Loucy (cell line): ENCODE results near the gene AHRR.

Source experiments
- H2AFZ ChIP-seq: fragments of 200-600 bp; sonication (generic); 2 replicates; pipeline ENCODE4 v1.6.0; 2016; ENCODE audit warnings: antibody characterized with exemption, mild to moderate bottlenecking, low read length, moderate library complexity
- H3F3A ChIP-seq: fragments of 200-600 bp; 2 replicates; pipeline ENCODE4 v1.6.0; 2016; ENCODE audit warnings: antibody characterized with exemption, low read depth, mild to moderate bottlenecking
- H3K27me3 ChIP-seq: fragments of 200-600 bp; sonication (generic); 2 replicates; pipeline ENCODE4 v1.6.1; 2014; ENCODE audit warnings: low read length, mild to moderate bottlenecking; ENCODE audit not compliant: insufficient read depth, poor library complexity, severe bottlenecking
- H3K36me3 ChIP-seq: fragments of 200-600 bp; sonication (generic); 2 replicates; pipeline ENCODE4 v1.6.1; 2016; ENCODE audit warnings: low read length; ENCODE audit not compliant: insufficient read depth
- H3K4me1 ChIP-seq: fragments of 200-600 bp; sonication (generic); 2 replicates; pipeline ENCODE4 v1.5.1; 2014; ENCODE audit warnings: low read length, mild to moderate bottlenecking; ENCODE audit not compliant: insufficient read depth, poor library complexity, severe bottlenecking
- H3K4me2 ChIP-seq: fragments of 200-600 bp; sonication (generic); 2 replicates; pipeline ENCODE4 v1.6.0; 2014; ENCODE audit warnings: antibody characterized with exemption, low read length, low read depth, mild to moderate bottlenecking; ENCODE audit not compliant: poor library complexity, severe bottlenecking
- H3K4me3 ChIP-seq: fragments of 200-600 bp; sonication (generic); 2 replicates; pipeline ENCODE4 v1.5.1; 2014; ENCODE audit warnings: low read length, mild to moderate bottlenecking, mixed read lengths; ENCODE audit not compliant: poor library complexity, severe bottlenecking
- H3K79me2 ChIP-seq: fragments of 200-600 bp; sonication (generic); 2 replicates; pipeline ENCODE4 v1.6.1; 2014; ENCODE audit warnings: low read length; ENCODE audit not compliant: insufficient read depth
- H3K9ac ChIP-seq: fragments of 200-600 bp; sonication (generic); 2 replicates; pipeline ENCODE4 v1.6.0; 2014; ENCODE audit warnings: mild to moderate bottlenecking, low read depth, low read length, moderate library complexity; ENCODE audit not compliant: poor library complexity, severe bottlenecking
- H3K9me2 ChIP-seq: fragments of 200-600 bp; sonication (generic); replicated peaks from 2 replicates; pipeline ENCODE4 v1.6.1; 2016; ENCODE audit warnings: low read depth, low read length, mixed read lengths
- H3K9me3 ChIP-seq: fragments of 200-600 bp; sonication (generic); 2 replicates; pipeline ENCODE4 v1.6.1; 2014; ENCODE audit warnings: mild to moderate bottlenecking, antibody characterized with exemption, low read length, low read depth; ENCODE audit not compliant: insufficient read depth
- H4K20me1 ChIP-seq: fragments of 200-600 bp; sonication (generic); 2 replicates; pipeline ENCODE4 v1.6.0; 2014; ENCODE audit warnings: antibody characterized with exemption, low read length, mild to moderate bottlenecking; ENCODE audit not compliant: insufficient read depth, poor library complexity, severe bottlenecking
- EZH2phosphoT487 ChIP-seq: fragments of 200-600 bp; IDR thresholded peaks from 2 replicates; pipeline ENCODE4 v1.6.1; 2018; ENCODE audit warnings: antibody characterized with exemption, mild to moderate bottlenecking, moderate library complexity, borderline replicate concordance
- TF ChIP-seq, protein P1 (sequence below): fragments of 200-600 bp; sonication (generic); conservative IDR thresholded peaks from 2 replicates; pipeline ENCODE4 v1.5.1; 2014; ENCODE audit warnings: mild to moderate bottlenecking, antibody characterized with exemption, low read length

AHRR gene

DNA sequence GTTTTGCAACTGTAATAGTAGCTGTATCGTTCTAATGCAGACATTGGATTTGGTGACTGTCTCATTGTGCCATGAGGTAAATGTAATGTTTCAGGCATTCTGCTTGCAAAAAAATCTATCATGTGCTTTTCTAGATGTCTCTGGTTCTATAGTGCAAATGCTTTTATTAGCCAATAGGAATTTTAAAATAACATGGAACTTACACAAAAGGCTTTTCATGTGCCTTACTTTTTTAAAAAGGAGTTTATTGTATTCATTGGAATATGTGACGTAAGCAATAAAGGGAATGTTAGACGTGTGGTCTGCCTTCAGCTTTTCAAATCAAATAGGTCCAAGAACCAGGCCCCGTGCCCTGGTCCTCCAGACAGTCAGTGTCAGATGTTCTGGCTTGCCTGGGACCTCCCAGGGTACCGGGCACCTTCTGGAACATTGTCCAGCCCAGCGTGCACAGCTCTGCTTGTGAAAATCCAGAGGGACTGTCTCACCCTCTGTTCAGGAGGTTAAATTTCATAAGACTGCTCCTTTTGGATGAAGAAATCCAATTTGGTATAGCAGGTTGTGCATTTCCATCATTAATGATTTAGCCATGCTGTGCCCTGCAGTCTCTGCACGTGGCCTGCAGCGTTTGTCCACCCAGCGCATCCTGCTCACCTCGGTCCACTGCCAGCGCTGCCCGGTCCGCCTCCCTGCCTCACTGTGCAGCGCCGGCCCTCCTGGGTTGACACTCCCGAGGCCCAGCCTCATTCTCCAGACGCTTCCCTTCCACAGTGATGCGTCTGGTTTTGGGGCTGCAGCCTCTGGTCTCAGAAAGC, 6.6 kb upstream of the AHRR start:
- H3K4me3 ChIP-seq, result no peak overlapping the region

DNA sequence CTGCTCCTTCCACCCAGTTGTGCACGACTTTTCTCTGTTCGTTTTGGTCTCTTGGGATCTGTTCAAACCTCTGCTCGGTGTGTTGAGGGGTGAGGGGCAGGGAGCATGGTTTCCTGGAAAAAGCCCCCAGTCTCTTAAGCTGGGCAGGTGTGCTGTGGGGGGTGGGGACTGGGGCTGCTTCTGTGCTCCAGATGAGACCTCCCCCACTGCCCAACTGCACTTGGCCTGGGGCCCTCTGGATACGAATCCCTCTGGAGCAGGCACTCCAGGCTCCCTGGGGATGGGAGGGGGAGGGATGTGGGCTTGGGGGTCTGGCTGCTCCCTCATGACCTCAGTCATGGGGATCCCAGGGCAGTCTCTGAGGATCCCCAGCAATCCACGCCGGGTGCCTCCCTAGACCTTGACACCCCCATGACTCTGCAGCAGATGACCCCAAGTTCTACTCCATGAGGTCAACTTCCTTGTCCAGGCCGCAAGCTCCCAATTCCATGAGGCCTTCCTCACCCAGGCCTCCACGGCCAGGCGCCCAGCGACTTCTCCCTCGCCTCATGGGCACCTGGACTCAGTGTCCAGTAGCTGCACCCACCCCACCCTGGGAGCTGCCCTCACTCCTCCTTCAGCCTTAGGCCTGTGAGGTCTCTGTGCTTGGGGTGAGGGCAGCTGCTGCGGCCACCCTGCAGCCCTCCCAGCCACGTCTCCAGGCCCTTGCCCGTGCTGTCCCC, 5.9 kb upstream of the AHRR start:
- H3K36me3 ChIP-seq, result peaks cover 51% of the 10 kb centered on the region; the same call in 1 of the 2 replicates
- no peaks in the 10 kb centered on the region for H3K79me2 ChIP-seq
- H3F3A ChIP-seq, result no peaks in the 10 kb centered on the region
- no peaks in the 10 kb centered on the region for H3K9me3 ChIP-seq
- no peaks in the 10 kb centered on the region for H3K27me3 ChIP-seq
- no peak overlapping the region for H2AFZ ChIP-seq
- H3K4me1 ChIP-seq, result peaks cover 16% of the 10 kb centered on the region
- peak overlapping the region; percentile 1 for H3K9ac ChIP-seq
- no peaks in the 10 kb centered on the region for H4K20me1 ChIP-seq
- no peak for TF ChIP-seq EZH2phosphoT487
- TF ChIP-seq, protein P1, sequence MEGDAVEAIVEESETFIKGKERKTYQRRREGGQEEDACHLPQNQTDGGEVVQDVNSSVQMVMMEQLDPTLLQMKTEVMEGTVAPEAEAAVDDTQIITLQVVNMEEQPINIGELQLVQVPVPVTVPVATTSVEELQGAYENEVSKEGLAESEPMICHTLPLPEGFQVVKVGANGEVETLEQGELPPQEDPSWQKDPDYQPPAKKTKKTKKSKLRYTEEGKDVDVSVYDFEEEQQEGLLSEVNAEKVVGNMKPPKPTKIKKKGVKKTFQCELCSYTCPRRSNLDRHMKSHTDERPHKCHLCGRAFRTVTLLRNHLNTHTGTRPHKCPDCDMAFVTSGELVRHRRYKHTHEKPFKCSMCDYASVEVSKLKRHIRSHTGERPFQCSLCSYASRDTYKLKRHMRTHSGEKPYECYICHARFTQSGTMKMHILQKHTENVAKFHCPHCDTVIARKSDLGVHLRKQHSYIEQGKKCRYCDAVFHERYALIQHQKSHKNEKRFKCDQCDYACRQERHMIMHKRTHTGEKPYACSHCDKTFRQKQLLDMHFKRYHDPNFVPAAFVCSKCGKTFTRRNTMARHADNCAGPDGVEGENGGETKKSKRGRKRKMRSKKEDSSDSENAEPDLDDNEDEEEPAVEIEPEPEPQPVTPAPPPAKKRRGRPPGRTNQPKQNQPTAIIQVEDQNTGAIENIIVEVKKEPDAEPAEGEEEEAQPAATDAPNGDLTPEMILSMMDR, result no peak
- H3K4me3 ChIP-seq, result no peak overlapping the region
- H3K4me2 ChIP-seq, result no peak overlapping the region
- H3K9me2 ChIP-seq, result no peaks in the 10 kb centered on the region

More for the DNA sequence above, 6.6 kb upstream of the AHRR start:
- H3K4me2 ChIP-seq, result no peak overlapping the region
- no peaks in the 10 kb centered on the region for H3K9me2 ChIP-seq
- peaks cover 5% of the 10 kb centered on the region; the same call in 1 of the 2 replicates for H3K79me2 ChIP-seq
- peaks cover 5% of the 10 kb centered on the region for H4K20me1 ChIP-seq
- H2AFZ ChIP-seq, result no peak overlapping the region
- TF ChIP-seq EZH2phosphoT487, result no peak
- TF ChIP-seq, protein P1, result no peak
- H3K9me3 ChIP-seq, result no peaks in the 10 kb centered on the region
- H3K4me1 ChIP-seq, result peaks cover 16% of the 10 kb centered on the region
- no peaks in the 10 kb centered on the region for H3F3A ChIP-seq
- H3K27me3 ChIP-seq, result no peaks in the 10 kb centered on the region
- peaks cover 58% of the 10 kb centered on the region; the same call in 1 of the 2 replicates for H3K36me3 ChIP-seq
- no peak overlapping the region for H3K9ac ChIP-seq

DNA sequence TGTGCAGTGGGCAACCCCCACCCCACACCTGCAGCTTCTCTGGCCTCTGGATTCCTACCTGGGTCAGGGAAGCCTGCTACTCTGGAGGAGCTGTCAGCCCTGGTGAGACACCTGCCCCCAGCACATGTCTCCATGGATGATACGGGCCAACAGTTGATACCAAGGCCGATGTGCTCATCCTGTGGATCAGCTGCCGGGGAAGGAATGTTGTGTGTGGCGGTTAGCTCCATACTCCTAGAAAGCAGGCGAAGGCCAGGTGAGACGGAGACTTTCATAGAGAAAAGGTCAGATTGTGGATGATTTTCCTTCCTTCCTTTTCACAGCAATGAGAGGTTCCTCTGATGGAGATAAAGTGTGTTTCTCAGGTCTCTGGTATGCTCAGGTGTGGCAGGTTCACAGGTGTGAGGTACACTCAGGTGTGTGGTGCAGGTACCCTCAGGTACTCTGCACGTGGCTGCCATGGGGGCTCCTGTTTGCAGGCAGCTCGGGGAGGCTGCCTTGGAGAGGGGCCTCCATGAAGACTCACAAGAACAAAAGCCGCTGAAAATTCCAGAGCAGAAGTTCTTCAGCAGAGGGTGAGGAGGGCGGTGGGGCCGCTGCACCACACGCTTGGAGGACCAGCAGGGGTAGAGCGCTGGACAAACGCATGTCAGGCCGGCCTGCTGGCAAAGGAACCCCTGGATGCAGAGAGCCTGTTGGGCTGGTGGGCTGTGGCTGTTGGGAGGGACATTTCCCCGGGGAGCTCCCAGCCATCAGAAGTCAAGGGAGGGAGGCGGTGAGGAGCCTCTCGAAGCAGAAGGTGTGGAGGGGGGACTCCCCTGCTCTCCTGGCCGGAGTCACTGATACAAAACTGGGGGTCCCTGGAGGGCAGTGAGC, 5.1 kb upstream of the AHRR start:
- Histone ChIP-seq H3K27me3 (no peaks in the 10 kb centered on the region), H4K20me1 (no peaks in the 10 kb centered on the region), H3K9me3 (no peaks in the 10 kb centered on the region), H2AFZ (no peak overlapping the region), H3K79me2 (no peaks in the 10 kb centered on the region), H3K4me3 (no peak overlapping the region), H3K4me1 (peaks cover 16% of the 10 kb centered on the region), H3K4me2 (no peak overlapping the region), H3F3A (no peaks in the 10 kb centered on the region), H3K9ac (peak overlapping the region; percentile 1), H3K9me2 (no peaks in the 10 kb centered on the region), H3K36me3 (peaks cover 43% of the 10 kb centered on the region; the same call in 1 of the 2 replicates)
- no peak for TF ChIP-seq EZH2phosphoT487
- TF ChIP-seq, protein P1, result no peak
